Kidney tubule cell (primary cell): ENCODE data around the gene LRCH1.

Source experiments
- DNase-seq: peaks from one replicate; pipeline ENCODE4 v3.0.0-alpha.2; 2018; ENCODE audit warnings: low spot score

Gene LRCH1

GRCh38 chr13:46665633-46666482 lies 112.9 kb downstream of the LRCH1 start:
- DNase-seq: peak; percentile 43

- no peak for DNase-seq
Observed at GRCh38 chr13:46666727-46667456, 113.9 kb downstream of the LRCH1 start.

GRCh38 chr13:46667687-46668281 lies 114.8 kb downstream of the LRCH1 start:
- peak; percentile 27 for DNase-seq

- peak; percentile 60 for DNase-seq
Observed at GRCh38 chr13:46668302-46668720, 115.3 kb downstream of the LRCH1 start.

- DNase-seq: no peak
Observed at GRCh38 chr13:46668931-46669525, 116.1 kb downstream of the LRCH1 start.

- no peak for DNase-seq
Observed at GRCh38 chr13:46672338-46673090, 119.5 kb downstream of the LRCH1 start.

GRCh38 chr13:46675016-46675415 lies 122.0 kb downstream of the LRCH1 start:
- DNase-seq: no peak

GRCh38 chr13:46676378-46676725 lies 123.4 kb downstream of the LRCH1 start:
- peak; percentile 20 for DNase-seq

GRCh38 chr13:46679369-46680120 lies 126.6 kb downstream of the LRCH1 start:
- peak; percentile 72 for DNase-seq

- DNase-seq: no peak
Observed at GRCh38 chr13:46682015-46682414, 129.0 kb downstream of the LRCH1 start.

GRCh38 chr13:46682707-46683106 lies 129.7 kb downstream of the LRCH1 start:
- no peak for DNase-seq

GRCh38 chr13:46683676-46684260 lies 130.8 kb downstream of the LRCH1 start:
- no peak for DNase-seq

GRCh38 chr13:46684287-46685001 lies 131.5 kb downstream of the LRCH1 start:
- peak; percentile 31 for DNase-seq

- DNase-seq: no peak
Observed at GRCh38 chr13:46685006-46685730, 132.2 kb downstream of the LRCH1 start.

GRCh38 chr13:46686171-46686570 lies 133.2 kb downstream of the LRCH1 start:
- DNase-seq: no peak

- peak; percentile 81 for DNase-seq
Observed at GRCh38 chr13:46687810-46688209, 134.8 kb downstream of the LRCH1 start.

GRCh38 chr13:46688306-46688705 lies 135.3 kb downstream of the LRCH1 start:
- DNase-seq: no peak

- no peak for DNase-seq
Observed at GRCh38 chr13:46698014-46698413, 145.0 kb downstream of the LRCH1 start.

- no peak for DNase-seq
Observed at GRCh38 chr13:46698910-46699460, 146.0 kb downstream of the LRCH1 start.
